HG03558 (cell line): ENCODE data around the gene C2orf92.

ENCODE experiments used
- ATAC-seq: cut with Tn5 transposase; IDR thresholded peaks from one replicate; pipeline ENCODE4 v1.9.1; 2021; ENCODE audit warnings: moderate number of reproducible peaks; ENCODE audit not compliant: unreplicated experiment; ENCODE audit errors: extremely low read depth

C2orf92 gene

DNA sequence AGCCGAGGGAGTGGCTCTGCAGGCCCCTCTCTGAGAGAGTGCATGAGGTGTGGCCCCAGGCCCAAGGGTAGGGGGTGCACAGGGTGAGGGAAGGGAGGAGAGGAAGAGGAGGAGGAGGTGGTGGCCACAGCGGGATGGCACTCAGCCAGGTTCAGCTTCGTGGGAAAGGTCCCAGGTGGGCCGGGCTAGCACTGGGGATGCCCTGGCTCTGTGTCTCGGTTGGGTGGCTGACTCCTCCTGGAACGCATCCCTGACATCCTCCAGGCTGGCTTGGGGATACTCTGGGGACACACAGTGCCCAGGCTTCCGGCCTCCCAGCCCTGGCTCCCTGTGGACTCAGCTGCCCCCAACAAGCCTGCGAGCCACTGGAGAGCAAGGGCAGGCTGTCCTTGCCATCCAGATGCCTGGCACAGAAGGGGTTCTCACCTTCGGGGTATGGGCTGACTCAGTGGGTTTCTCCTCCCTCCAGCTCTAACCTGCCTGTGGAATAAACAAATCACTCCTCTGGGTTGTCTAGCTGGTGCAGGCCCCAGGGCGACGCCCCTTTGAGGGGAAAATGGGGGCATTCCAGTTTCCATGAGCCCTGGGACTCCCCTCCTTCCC, 43.3 kb downstream of the C2orf92 start:
- no peak for ATAC-seq

DNA sequence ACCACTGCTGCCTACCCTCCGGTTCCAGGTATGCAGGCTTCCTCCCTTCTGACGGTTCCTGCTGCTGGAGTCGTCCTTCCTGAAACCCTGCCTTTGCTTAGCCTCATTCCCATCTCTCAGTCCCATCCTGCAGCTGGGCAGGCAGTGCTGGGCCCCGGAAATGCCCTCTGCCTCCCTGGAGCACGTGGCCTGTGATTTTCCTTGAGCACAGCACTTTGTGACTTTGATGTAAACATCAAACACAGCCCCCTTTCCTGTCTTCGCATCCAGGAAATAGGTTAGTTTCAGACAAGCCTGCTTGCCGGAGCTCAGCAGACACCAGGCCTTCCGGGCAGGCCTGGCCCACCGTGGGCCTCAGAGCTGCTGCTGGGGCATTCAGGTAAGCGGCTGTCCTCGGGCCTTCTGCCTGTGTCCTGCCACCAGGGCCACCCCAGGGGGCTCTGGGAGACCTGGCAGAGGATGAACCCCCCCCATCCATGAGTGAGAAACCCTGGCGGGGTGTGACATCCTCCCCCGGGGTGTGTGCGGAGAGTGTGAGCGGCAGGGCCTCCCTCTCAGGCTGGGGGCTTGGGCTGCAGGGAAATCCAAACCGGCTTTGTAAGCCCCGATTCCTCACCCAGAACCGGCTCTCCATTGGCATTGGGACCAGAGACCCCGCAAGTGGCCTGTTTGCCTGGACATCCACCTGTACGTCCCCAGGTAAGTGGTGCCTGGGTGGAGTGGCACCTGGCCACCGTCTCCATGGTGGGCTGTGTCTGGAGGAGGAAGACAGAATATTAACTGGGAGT, 44.0 kb downstream of the C2orf92 start, which contains the start of gene ZAP70:
Gene ZAP70 (plus strand): TSS at position 281 of the 788 bp plus-strand sequence. CDS start 10,461 bp downstream, outside the sequence.
- no peak for ATAC-seq

- ATAC-seq = no peak
These were observed 44.8 kb downstream of the C2orf92 start for GRCh38 chr2:97714084-97714949.

DNA sequence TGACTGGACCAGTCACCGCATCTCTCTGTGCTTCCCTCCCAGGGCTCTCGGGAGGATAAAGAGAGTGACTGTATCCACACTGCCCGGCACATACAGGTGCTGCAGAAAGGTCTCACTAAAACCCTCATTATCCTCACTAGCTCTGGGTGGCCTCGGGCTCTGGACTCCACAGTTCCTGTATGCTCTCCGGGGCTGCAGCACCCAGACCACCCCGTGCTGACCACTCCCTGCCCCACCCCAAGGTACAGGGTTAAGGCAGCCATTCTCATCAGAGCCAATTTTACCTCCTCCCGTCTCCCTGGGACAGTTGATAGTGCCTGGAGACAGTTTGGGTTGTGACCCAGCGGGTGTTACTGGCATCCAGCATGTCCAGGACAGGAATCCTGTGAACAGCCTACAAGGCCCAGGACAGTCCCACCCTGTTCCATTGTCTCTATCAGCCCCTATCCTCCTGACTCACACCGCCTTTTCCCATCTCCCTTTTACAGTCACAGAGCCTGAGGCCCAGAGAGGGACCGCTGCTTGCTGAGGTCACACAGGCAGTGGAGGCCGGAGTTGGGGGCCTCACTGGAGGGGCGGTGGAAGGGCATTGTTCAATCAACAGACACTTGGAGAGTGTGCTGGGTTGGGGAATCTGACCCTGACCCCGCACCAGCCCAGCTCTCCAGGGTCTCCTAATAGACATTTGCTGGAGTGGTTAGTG, 45.6 kb downstream of the C2orf92 start:
- no peak for ATAC-seq

DNA sequence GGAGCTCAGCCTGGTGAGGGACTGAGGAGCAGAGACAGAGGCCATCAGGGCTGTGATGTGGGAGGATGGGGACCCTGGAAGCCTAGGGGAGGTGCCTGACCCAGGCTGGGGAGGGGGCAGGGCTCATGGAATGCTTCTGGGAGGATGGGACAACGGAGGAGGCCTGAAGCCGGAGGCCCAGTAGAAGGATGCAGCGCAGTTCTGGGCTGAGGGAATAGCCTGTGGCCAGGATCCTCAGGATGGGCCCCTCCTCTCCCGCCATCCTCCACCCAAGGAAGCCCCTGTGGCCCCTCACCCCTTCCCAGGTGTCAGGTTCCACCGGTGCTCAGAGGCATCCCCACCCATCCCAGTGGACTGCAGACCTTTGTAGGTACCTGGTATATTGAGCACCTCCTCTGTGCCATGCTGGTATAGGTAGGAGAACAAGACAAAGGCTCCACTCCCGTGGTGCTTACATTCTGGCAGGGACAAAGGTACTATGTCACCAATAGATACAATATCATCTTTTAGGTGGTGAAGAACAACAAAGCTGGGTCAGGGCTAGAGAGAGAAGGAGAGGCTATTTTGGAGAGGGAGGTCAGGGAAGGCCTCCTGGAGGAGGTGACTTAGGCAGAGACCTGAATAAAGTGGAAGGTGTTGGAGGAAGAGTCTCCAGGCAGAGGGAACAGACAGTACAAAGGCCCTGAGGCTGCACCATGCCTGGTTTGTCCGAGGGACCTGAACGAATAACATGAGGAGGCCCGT, 46.6 kb downstream of the C2orf92 start:
- no peak for ATAC-seq

DNA sequence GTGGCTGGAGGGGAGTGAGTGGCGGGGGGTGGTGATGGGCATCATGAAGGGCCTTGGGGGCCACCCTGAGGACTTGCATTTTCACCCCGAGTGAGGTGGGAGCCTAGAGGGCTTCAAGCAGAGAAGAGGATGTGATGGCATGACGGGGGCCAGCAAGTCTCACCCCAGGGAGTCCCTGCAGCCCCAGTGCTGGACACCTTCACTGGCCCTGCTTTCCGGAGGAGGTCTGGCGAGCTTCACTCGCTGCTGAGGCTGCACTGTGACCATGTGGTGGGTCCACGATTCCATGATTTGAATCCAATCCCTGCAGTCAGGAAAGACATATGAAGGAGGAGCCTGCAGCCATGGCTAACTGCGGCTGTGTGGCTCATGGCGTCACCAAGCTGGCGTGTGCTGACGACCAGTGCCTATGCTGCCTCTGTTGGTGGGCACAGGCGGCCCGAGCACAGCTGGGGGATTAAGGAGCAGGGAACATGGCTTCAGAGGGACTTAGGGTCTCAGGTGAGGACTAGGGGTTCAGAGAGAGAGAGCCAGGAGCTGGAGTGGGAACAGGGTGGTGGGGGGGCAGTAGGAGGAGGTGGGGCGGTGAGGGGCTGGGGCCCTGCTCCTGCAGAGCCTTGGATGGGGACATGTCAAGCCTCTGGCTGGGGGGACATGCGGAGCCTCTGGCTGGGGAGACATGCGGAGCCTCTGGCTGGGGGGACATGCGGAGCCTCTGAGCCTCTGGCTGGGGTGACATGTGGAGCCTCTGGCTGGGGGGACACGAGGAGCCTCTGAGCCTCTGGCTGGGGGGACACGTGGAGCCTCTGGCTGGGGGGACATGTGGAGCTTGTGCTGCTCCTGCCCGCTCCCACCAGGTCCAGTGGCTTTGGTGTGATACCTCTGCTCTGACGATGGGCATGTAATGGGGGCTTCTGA, 47.4 kb downstream of the C2orf92 start:
- ATAC-seq = no peak

DNA sequence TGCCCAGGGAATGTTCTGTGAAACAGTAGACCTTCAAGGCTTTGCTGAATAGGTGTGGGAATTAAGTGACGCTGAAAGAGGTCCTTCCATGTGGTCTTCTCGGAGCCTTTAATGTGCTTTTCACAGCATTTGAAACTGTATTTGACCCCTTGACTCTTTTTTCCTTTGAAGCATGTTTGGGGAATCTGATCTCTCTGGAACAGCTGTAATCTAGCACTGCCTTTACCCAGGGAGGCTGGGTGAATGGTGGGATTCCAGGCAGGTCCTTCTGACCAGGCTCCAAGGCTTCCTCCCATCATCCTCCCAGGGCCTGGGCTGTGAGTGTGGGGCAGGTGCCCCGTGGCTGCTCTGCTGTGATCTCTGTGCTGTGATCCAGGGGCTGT, 48.1 kb downstream of the C2orf92 start:
- no peak for ATAC-seq

GRCh38 chr2:97718051-97718882, 48.8 kb downstream of the C2orf92 start:
- no peak for ATAC-seq

- ATAC-seq = no peak
These were observed 49.4 kb downstream of the C2orf92 start for GRCh38 chr2:97718942-97719341.

- ATAC-seq = no peak
These were observed 50.0 kb downstream of the C2orf92 start for GRCh38 chr2:97719362-97720155.

GRCh38 chr2:97720746-97721145, 51.2 kb downstream of the C2orf92 start:
- no peak for ATAC-seq

DNA sequence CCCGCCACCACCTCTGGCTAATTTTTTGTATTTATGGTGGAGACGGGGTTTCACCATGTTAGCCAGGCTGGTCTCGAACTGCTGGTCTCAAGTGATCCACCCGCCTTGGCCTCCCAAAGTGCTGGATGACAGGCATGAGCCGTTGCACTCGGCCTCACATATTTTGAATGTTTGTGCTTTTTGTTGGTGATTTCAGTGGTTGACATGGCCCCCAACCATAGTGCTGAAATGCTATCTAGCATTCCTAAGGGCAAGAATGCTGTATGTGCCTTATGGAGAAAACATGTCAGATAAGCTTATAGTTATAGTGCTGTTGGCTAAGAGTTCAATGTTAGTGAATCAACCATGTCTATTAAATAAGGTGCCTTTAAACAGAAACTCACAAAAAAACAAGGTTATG, 52.7 kb downstream of the C2orf92 start:
- no peak for ATAC-seq

DNA sequence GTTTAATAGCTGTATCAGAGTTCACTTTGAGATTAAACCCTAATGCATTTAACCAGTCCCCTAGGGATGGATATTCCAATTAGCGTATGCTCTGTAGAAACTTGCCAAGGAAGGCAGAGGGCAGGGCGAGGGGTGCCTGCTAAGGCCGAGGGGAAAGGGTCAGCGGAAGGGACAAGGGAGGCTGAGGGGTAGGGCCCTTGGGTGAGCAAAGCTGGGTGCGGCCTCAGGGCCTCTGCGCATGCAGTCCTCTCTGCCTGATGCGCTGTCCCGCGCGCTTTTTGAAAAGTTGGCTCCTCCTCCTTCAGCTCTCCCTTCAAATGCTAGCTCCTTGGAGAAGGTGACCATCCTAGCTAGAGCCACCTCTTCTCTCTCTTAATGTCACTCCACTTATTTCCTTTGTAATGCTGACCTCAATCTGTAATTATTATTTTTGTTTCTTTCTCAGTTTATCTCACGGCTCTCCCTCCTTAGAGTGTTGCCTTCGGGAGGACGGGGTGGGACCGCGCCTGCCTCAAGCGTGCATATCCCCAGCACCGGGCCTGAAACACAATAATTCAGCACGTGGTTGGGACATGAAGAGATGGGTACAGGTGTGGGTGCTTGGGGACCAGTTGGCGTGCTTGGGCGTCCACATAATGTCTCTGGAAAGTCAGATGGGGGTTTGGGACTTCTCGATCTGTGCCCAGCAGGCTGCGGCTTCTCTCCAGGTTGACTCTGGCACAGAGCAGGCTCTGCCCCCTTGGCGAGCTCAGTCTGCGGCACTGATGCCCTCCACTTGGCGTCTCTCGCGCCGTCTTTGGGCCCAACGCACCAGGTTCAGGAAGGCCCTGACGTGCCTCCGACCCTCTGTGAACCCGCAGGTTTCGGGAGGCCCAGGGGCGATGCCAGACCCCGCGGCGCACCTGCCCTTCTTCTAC, 53.9 kb downstream of the C2orf92 start:
- no peak for ATAC-seq

DNA sequence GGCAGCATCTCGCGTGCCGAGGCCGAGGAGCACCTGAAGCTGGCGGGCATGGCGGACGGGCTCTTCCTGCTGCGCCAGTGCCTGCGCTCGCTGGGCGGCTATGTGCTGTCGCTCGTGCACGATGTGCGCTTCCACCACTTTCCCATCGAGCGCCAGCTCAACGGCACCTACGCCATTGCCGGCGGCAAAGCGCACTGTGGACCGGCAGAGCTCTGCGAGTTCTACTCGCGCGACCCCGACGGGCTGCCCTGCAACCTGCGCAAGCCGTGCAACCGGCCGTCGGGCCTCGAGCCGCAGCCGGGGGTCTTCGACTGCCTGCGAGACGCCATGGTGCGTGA, 54.5 kb downstream of the C2orf92 start:
- no peak for ATAC-seq

- no peak for ATAC-seq
These were observed 55.0 kb downstream of the C2orf92 start for GRCh38 chr2:97724501-97724900.
